Activated CD4-positive, CD25-positive, alpha-beta regulatory T cell treated with anti-CD3 and anti-CD28 coated beads, Interleukin-2, amount 50 U/mL, for 24 hours (primary cell): ENCODE measurements around the gene GPBP1L1.

Experiments
- ATAC-seq, 2 donors: fragments of 150-1000 bp; cut with Tn5 transposase; one replicate each; pipeline ENCODE4 v1.10.0; 2021; ENCODE audit warnings: mild to moderate bottlenecking in 1 of 2, moderate library complexity in 1 of 2

The GPBP1L1 gene

DNA sequence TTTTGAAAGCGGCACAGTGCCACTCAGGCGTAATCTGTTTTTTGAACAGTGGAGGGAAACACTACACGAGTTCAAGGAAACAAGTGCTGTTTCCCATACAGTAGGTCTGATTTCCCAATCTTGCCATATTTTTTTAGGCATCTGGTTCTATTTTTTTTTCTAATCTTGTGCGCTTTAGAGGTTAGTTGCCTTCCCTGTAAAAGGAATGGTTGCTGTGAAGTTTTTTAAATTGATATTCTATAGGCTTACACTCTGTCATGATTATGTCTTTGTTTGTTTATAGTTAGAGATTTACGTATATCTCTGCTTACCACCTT, 101.3 kb downstream of the GPBP1L1 start:
- ATAC-seq: no peak

DNA sequence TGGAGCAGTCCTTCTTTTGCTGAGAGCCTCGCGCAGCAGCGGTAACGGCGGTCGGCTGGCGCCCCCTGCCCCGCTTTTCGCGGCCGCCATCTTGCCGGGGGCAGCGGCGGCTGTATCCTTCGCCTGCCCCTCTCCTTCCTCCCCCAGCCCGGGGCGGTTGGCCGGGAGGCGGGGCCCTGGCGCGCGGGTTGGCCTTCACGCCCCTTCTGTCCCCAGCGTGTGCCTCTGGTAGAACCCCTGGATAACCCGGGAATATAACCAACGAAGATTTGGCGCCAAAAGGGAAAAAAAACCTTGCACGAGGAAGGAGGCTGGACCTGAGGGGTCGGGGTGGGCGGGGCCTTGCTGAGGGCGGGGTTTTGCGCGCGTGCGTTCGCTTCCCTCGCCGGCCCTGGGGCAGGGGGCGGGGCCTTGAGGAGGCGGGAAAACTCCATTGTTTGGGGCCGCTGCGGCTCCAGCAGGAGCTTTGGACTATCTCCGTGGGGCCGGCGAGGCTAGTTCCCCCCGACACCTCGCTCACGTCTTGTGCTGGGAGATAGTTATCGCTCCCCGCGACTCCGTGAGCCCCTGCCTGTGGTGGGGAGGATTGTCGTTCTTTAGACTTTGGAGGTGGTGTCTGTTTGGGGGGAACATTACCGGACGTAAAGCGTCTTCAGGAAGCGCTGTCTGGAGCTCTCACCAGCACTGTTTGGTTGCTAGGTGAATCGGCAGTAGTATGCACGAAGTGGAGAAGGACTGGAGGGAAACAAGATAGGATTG, 101.8 kb downstream of the GPBP1L1 start:
- peak; percentile 21 to 32 for ATAC-seq

DNA sequence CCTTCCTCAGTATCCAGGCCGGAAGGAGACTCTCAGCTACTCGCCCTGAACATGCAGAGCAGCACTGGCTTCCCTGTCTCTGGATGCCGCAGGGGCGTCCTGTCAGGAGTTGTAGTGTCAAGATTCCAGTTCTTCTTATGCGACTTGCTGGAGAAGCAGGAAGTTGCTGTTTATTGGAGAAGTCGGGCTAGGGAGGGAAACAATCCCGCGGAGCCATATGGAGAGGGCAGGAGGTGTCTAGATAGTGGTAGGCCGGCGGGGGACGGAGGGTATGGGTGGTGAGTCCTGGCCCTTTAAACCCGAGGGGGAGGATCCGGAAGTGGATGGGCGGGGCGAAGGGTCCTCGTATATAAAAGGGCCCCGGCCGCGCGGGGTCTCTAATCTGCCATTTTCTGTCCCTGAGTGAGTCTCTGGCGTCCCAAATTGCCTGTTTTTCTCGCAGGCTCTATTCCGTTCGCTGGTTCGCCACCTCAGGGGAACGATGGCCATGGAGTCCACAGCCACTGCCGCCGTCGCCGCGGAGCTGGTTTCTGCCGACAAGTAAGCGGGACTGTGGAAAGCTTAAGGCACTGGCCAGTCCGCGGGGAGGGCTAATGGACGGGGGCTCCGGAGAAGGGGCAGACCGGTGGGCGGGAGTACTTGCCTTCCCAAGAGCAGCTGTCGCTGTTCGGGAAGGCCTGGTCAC, 102.5 kb downstream of the GPBP1L1 start, which contains the start of gene NASP:
Gene NASP, plus strand, starts transcription at position 376 of the 685 bp plus-strand sequence. Its CDS starts 106 bp downstream, at position 482.
- peak; percentile 61 to 70 for ATAC-seq

DNA sequence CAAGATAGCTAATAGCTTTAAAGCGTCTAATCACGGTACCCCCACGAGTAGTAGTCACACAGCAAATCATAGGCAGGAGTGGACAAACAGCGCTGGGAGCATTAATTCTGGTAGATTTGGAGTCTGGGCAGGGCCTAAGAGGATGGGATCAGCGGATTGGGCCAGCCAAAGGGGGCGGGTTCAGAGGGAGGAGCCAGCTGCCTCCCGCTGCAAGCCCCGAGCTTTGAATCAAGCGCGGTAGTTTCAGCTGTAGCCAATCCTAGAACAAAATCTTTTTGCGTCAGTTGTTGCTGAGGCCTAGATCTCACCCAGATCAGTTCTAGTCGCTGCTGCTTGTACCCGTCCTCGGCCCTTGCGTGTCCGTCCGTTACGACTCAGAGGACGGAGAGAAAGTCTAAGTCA, 103.1 kb downstream of the GPBP1L1 start:
- ATAC-seq: peak; percentile 82 to 84
